HCT116 (cell line): ENCODE data around the gene TMEM89. TPM values are rescaled to one million over a fixed set of nuclear protein-coding genes. Genes with fewer than 3 reads are reported as not detected.

Source experiments
- ATAC-seq: fragments of 200-7000 bp; cut with Tn5 transposase; 2 replicates; pipeline ENCODE4 v1.9.1; 2020; ENCODE audit warnings: mild to moderate bottlenecking, moderate library complexity
- BruUV-seq: library from RNA; stranded (reverse); fragments of 400-500 nt; replicated peaks from 2 replicates; lab custom pipeline; 2021; lab: Mats Ljungman, UMichigan
- CTCF ChIA-PET: fragments of 300-600 bp; sonication (Branson Sonifier 250); formaldehyde crosslinking; loops from one replicate; lab custom pipeline; 2021; ENCODE audit warnings: antibody characterized with exemption; lab: Charles Lee
- POLR2A ChIA-PET: fragments of 300-600, 350-600 bp; sonication (Branson Sonifier 250); formaldehyde crosslinking; loops from one replicate; lab custom pipeline; 2021; ENCODE audit warnings: antibody characterized with exemption; lab: Charles Lee
- RAD21 ChIA-PET, 2 experiments: fragments of 300-600 bp; sonication (Branson Sonifier 250); formaldehyde crosslinking; loops; one replicate each; lab custom pipeline; 2023; ENCODE audit warnings: low total read pairs in 2 of 2; ENCODE audit not compliant: uncharacterized antibody in 2 of 2, unreplicated experiment in 2 of 2, low non-redundant PET in 1 of 2; lab: Charles Lee
- DNase-seq: peaks from one replicate; pipeline ENCODE4 v3.0.0-alpha.2; 2010; ENCODE audit warnings: low read depth, low spot score
- H2AFZ ChIP-seq: fragments of 200-600 bp; shearing (Covaris generic), sonication (generic); 2 replicates; pipeline ENCODE4 v1.6.1; 2017; ENCODE audit warnings: low read depth, mixed run types, mixed read lengths, antibody characterized with exemption, low read length; ENCODE audit not compliant: poor library complexity, severe bottlenecking
- H3K27ac ChIP-seq: 2 replicates; pipeline ENCODE4 v1.5.1; 2012; ENCODE audit warnings: low read depth, low read length
- H3K27me3 ChIP-seq: fragments of 200-600 bp; sonication (generic); 2 replicates; pipeline ENCODE4 v1.6.1; 2016; ENCODE audit warnings: mixed run types, low read length, mixed read lengths; ENCODE audit not compliant: insufficient read depth
- H3K36me3 ChIP-seq, 2 experiments: fragments of 200-500 bp in 1 of 2; fragments of 200-600 bp in 1 of 2; sonication (Bioruptor generic) in 1 of 2; sonication (generic) in 1 of 2; 2 replicates each; pipeline versions ENCODE4 v1.5.1 to v1.6.1; 2014 to 2016; ENCODE audit warnings: low read length in 2 of 2, inconsistent platforms in 1 of 2, mixed read lengths in 1 of 2, mixed run types in 1 of 2; ENCODE audit not compliant: insufficient read depth in 2 of 2, control insufficient read depth in 1 of 2
- H3K4me1 ChIP-seq, 2 experiments: fragments of 200-600 bp in 1 of 2; sonication (generic) in 1 of 2; 2 replicates each; pipeline versions ENCODE4 v1.5.1 to v1.6.1; 2012 to 2017; ENCODE audit warnings: low read length in 2 of 2, inconsistent platforms in 1 of 2, mild to moderate bottlenecking in 1 of 2, mixed read lengths in 1 of 2, mixed run types in 1 of 2, moderate library complexity in 1 of 2; ENCODE audit not compliant: insufficient read depth in 2 of 2, control insufficient read depth in 1 of 2
- H3K4me2 ChIP-seq: fragments of 200-600 bp; sonication (generic); 2 replicates; pipeline ENCODE4 v1.6.1; 2017; ENCODE audit warnings: mixed run types, low read length, mixed read lengths
- H3K4me3 ChIP-seq, 2 experiments: fragments of 200-600 bp in 1 of 2; sonication (generic) in 1 of 2; replicated peaks in 1 of 2; 2 replicates each; pipeline ENCODE4 v1.5.1; 2011 to 2016; ENCODE audit warnings: low read length in 2 of 2, control low read depth in 1 of 2, low read depth in 1 of 2, mild to moderate bottlenecking in 1 of 2, mixed read lengths in 1 of 2, mixed run types in 1 of 2
- H3K79me2 ChIP-seq: fragments of 200-600 bp; sonication (generic); 2 replicates; pipeline ENCODE4 v1.6.1; 2017; ENCODE audit warnings: mild to moderate bottlenecking, mixed run types, low read length, moderate library complexity, mixed read lengths; ENCODE audit not compliant: insufficient read depth
- H3K9ac ChIP-seq: fragments of 200-600 bp; sonication (generic); 2 replicates; pipeline ENCODE4 v1.6.1; 2016; ENCODE audit warnings: low read length, mixed read lengths
- H3K9me2 ChIP-seq: fragments of 200-600 bp; sonication (generic), shearing (Covaris generic); 2 replicates; pipeline ENCODE4 v1.6.1; 2017; ENCODE audit warnings: mixed run types, mild to moderate bottlenecking, moderate library complexity; ENCODE audit not compliant: insufficient read depth
- H3K9me3 ChIP-seq, 2 experiments: fragments of 200-500 bp in 1 of 2; fragments of 200-600 bp in 1 of 2; sonication (Bioruptor generic) in 1 of 2; sonication (generic) in 1 of 2; 2 replicates each; pipeline ENCODE4 v1.6.1; 2014 to 2017; ENCODE audit warnings: low read length in 2 of 2, mixed read lengths in 2 of 2, inconsistent platforms in 1 of 2, low read depth in 1 of 2, mild to moderate bottlenecking in 1 of 2, mixed run types in 1 of 2, moderate library complexity in 1 of 2; ENCODE audit not compliant: control insufficient read depth in 1 of 2, insufficient read depth in 1 of 2
- H4K20me1 ChIP-seq: fragments of 200-600 bp; sonication (generic), shearing (Covaris generic); 2 replicates; pipeline ENCODE4 v1.6.1; 2017; ENCODE audit warnings: mixed run types, mild to moderate bottlenecking, moderate library complexity; ENCODE audit not compliant: insufficient read depth
- ATF3 ChIP-seq: IDR thresholded peaks from 2 replicates; pipeline ENCODE4 v1.6.1; 2012
- EGR1 ChIP-seq: IDR thresholded peaks from 2 replicates; pipeline ENCODE4 v1.6.1; 2012; ENCODE audit warnings: low read depth
- FOSL1 ChIP-seq: IDR thresholded peaks from 2 replicates; pipeline ENCODE4 v1.6.1; 2012; ENCODE audit warnings: low read depth
- POLR2A ChIP-seq: IDR thresholded peaks from 2 replicates; pipeline ENCODE4 v1.7.0; 2011; ENCODE audit warnings: borderline replicate concordance; ENCODE audit not compliant: insufficient read depth, insufficient read length; ENCODE audit errors: extremely low read depth
- ZBTB33 ChIP-seq: IDR thresholded peaks from 2 replicates; pipeline ENCODE4 v1.6.1; 2011; ENCODE audit warnings: mild to moderate bottlenecking, low read length, moderate library complexity; ENCODE audit not compliant: insufficient replicate concordance; ENCODE audit errors: extremely low read depth
- ZFX ChIP-seq: fragments of 450-650 bp; IDR thresholded peaks from 2 replicates; pipeline ENCODE4 v1.6.1; 2017
- intact Hi-C: fragments of 100-400 bp; cut with micrococcal nuclease; formaldehyde crosslinking; loops from 2 replicates; pipeline ENCODE4 v1.10.0; 2022
- microRNA counts: library from miRNA; unstranded; fragments of <30 nt; microRNA quantifications from one replicate; lab custom pipeline; 2015
- microRNA-seq: library from miRNA; unstranded; fragments of <30 nt; microRNA quantifications from one replicate; pipeline ENCODE4, GENCODE V29; 2016; ENCODE audit warnings: borderline number of aligned reads
- total RNA-seq: library from RNA; stranded (reverse); gene quantifications from one replicate; pipeline ENCODE4 v1.2.1, GENCODE V29; 2021; ENCODE audit not compliant: unreplicated experiment

Gene TMEM89
- total RNA-seq, 1 experiment from 2014 or later: 0.49 TPM

GRCh38 chr3:48572517-48572916 is 49.1 kb downstream of the TMEM89 start (continued):
- TF ChIP-seq EGR1: no peak
- no peak for TF ChIP-seq ATF3
- TF ChIP-seq POLR2A: no peak
- TF ChIP-seq ZBTB33: no peak

GRCh38 chr3:48571938-48572337 is 49.6 kb downstream of the TMEM89 start:
- Histone ChIP-seq H3K9me2 (no peaks in the 10 kb centered on the region), H3K4me2 (no peak overlapping the region), H4K20me1 (no peaks in the 10 kb centered on the region), H3K27ac (no peak overlapping the region), H3K4me3 (no peak overlapping the region), H3K9ac (no peak overlapping the region), H3K79me2 (no peaks in the 10 kb centered on the region), H2AFZ (no peak overlapping the region), H3K4me1 (peaks cover 0 to 3% of the 10 kb centered on the region in 2 experiments; a peak in 2 of 4 replicates), H3K36me3 (no peaks in the 10 kb centered on the region), H3K9me3 (no peaks in the 10 kb centered on the region), H3K27me3 (no peaks in the 10 kb centered on the region)
- ChIA-PET RAD21 (no interaction called here), POLR2A (no interaction called here), CTCF (no interaction called here)
- TF ChIP-seq POLR2A (no peak), ZFX (no peak), FOSL1 (no peak)
- no peak for ATAC-seq
- intact Hi-C loops: no loop called here
- no peak for DNase-seq
- BruUV-seq: no TSS peak

MicroRNAs within 50 kb of the gene (microRNA counts, 767-probe panel; counts per million panel counts)
- not detected for microRNA hsa-miR-711 (lab: Ali Mortazavi, UCI)

Small RNA genes lying within 50 kb of the gene (microRNA-seq; reads per million reads assigned to microRNA genes)
- gene MIR4793 (not detected), gene MIR711 (not detected)

Other genes with a start within 250 kb of the TMEM89 start
- gene FBXW12, start 249.6 kb downstream of the TMEM89 start, total RNA-seq: not detected
- 35.6 TPM for gene PLXNB1, start 191.7 kb downstream of the TMEM89 start, total RNA-seq
- 29.3 TPM for gene CCDC51, start 181.7 kb downstream of the TMEM89 start, total RNA-seq
- gene TMA7, start 181.5 kb downstream of the TMEM89 start, total RNA-seq: 334 TPM
- 15.6 TPM for gene ATRIP, start 175.0 kb downstream of the TMEM89 start, total RNA-seq
- gene SHISA5, start 117.6 kb downstream of the TMEM89 start, total RNA-seq: 104 TPM
- 20.3 TPM for gene PFKFB4, start 65.0 kb downstream of the TMEM89 start, total RNA-seq
- 1.5 TPM for gene UCN2, start 58.0 kb downstream of the TMEM89 start, total RNA-seq
- 11.4 TPM for gene COL7A1, start 26.4 kb downstream of the TMEM89 start, total RNA-seq
- gene UQCRC1, start 12.1 kb downstream of the TMEM89 start, total RNA-seq: 318 TPM
- 55.1 TPM for gene SLC26A6, start 13.7 kb upstream of the TMEM89 start, total RNA-seq
- gene CELSR3, start 41.1 kb upstream of the TMEM89 start, total RNA-seq: 7.8 TPM
- gene NCKIPSD, start 64.1 kb upstream of the TMEM89 start, total RNA-seq: 36.9 TPM
- 89.5 TPM for gene IP6K2, start 95.5 kb upstream of the TMEM89 start, total RNA-seq
- gene PRKAR2A, start 226.1 kb upstream of the TMEM89 start, total RNA-seq: 63.3 TPM